NCI-H1092 (cell line): ENCODE measurements around the gene RGS3.

Experiments used
- DNase-seq: peaks from one replicate; lab custom pipeline; 2025; lab: John Stamatoyannopoulos, UW

Gene RGS3

DNA sequence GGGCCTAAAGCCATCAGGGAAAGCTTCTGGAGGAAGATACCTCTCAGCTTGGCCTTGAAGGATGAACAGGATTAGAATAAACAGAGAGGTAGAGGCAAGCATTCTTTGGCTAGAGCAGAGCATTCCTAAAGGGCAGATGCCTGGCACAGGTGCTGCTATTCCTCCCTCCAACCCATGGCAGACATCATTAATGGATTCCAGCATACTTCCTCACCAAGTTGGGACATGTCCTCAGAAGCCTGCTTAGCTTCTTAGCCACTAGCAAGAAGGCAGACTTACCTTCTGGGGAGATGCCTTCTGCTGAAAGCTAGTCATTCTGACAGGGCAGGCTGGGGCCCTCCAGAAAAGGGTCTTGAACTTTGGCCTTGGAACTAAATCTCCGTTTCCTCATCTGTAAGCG is 122.0 kb downstream of the RGS3 start:
- no peak for DNase-seq

- DNase-seq: no peak
Measured at GRCh38 chr9:113587471-113588031, 124.0 kb downstream of the RGS3 start.

- no peak for DNase-seq
Measured at GRCh38 chr9:113588242-113588810, 124.8 kb downstream of the RGS3 start.

DNA sequence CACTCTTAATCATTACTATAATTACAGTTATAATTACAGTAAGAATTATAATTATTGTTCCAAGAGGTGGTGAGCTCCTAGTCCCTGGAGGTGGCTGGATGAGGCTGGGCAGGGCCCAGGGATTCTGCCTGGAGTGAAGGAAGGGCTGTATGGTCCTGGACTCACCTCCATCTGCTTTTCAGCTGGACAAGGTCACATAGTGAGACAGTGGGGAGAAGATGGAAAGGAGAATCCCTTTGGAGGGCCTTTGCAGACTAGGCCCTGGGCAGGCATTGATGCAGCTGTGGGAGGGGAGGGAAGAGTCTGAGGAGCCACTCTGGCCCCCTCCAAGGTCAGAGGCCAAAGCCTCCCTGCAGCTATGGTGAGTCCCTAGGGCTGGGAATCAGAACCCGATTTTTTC is 125.4 kb downstream of the RGS3 start:
- no peak for DNase-seq

- DNase-seq: no peak
Measured at GRCh38 chr9:113589407-113589806, 125.9 kb downstream of the RGS3 start.

DNA sequence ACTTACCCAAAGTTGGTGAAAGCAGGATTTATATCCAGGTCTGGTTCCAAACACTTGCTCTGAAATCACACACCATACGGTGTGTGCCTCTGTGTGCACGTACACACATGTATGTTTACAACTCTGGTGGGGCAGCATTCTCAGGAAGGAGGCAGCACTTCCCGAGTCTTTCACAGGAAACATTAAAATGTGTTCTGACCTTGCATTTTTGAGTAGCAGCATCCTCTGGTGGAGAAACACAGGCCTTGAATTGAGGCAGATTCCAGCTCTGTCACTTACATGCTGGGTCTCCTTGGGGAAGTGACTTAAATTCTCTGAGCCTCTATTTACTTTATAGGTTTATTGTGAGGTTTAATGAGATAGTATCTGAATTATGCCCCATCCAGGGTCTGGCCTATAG is 126.4 kb downstream of the RGS3 start:
- no peak for DNase-seq

GRCh38 chr9:113590389-113590788 is 126.9 kb downstream of the RGS3 start:
- no peak for DNase-seq

GRCh38 chr9:113590991-113591898 is 127.7 kb downstream of the RGS3 start:
- peak; percentile 62 for DNase-seq

GRCh38 chr9:113591899-113592625 is 128.5 kb downstream of the RGS3 start:
- DNase-seq: no peak

GRCh38 chr9:113592876-113593575 is 129.5 kb downstream of the RGS3 start:
- DNase-seq: no peak

- no peak for DNase-seq
Measured at GRCh38 chr9:113593682-113594281, 130.3 kb downstream of the RGS3 start.

- DNase-seq: no peak
Measured at GRCh38 chr9:113594484-113595299, 131.2 kb downstream of the RGS3 start.

DNA sequence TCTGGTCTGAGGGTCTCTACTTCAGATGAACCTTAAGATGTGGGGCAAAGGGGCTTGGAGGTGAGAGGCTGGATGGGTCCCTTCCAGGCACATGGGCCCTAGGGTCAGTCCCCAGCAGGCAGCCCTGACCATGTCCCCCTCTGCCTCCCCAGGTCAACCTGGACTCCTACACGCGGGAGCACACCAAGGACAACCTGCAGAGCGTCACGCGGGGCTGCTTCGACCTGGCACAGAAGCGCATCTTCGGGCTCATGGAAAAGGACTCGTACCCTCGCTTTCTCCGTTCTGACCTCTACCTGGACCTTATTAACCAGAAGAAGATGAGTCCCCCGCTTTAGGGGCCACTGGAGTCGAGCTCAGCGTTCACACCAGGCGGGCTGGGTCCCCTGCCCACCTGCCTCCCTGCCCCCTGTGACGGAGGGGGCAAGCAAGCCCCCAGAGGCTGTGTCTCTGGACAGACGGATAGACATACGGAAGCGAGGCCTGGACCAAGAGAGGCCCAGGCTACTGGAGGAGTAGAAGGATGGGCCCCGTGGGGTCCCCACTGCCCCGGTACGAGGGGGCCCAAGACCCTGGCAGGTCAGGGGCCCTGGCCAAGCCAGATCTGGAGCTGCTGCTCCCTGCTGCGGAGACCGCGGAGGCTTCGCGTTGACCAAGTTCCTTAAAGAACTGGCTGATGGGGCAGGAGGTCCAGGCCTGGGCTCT is 133.2 kb downstream of the RGS3 start:
- no peak for DNase-seq

GRCh38 chr9:113597390-113598241 is 134.1 kb downstream of the RGS3 start:
- DNase-seq: no peak

DNA sequence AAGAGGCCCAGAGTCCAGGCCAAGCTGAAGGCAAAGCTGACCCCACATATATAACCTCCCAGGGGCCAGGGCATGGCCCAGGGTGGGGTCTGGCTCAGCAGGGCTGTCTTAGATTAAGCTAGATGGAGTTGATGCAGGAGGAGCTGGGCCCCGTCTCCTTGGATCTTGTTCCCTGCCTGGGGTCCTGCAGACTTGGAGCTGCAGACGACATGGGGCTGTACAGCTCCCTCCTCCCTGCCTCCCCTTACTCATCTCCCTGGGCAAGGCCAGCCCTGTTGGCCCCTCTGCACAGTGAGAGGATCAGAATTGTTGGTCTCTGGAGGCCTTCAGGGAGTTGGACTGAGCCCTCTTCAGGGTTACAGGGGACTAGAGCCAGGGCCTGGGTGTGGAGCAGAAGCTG is 134.9 kb downstream of the RGS3 start:
- DNase-seq: no peak

DNA sequence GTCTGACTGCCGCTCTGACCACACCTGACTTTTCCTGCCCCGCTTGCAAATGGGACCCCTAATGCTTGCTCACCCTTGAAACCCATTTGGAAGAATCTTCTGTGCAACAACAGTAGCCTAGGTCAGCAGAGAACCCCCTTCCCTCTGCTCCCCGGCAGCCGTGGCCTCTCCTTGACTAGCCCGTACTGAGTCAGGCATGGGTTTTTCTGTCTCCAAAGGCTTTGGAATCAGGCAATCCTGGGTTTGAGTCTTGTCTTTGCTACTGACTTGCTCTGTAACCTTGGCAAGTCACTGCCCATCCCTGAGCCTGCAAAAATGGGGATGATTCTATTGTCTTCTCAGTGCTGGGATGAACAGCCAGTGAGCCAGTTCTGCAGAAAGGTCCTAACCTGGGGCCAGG is 135.4 kb downstream of the RGS3 start:
- DNase-seq: no peak

- no peak for DNase-seq
Measured at GRCh38 chr9:113599646-113600022, 136.1 kb downstream of the RGS3 start.

GRCh38 chr9:113600023-113600823 is 136.7 kb downstream of the RGS3 start:
- no peak for DNase-seq
